ENCODE measurements around the gene GGACT.
A peak's percentile ranks its signal among the peaks of the same experiment; 100 is the strongest.

GGACT gene

DNA sequence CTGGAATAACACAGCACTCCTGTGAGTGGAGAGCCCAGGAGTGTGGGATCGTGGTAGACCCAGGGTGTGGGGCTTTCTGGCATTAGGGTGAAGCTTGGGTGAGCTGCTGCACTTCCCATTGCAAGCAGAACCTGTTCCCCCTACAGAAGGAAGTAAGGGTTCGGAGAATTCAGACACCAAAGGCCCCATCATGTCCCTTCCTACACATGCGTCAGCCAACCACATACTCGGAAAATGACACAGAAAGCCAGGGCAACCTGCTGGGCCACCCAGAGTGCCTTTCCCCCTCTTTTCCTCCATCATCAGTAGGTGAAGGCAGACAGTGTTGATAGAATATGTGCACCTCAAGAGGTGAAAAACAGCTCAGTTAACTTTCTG, 42.9 kb downstream of the GGACT start:
- DNase-seq, result no peak

DNA sequence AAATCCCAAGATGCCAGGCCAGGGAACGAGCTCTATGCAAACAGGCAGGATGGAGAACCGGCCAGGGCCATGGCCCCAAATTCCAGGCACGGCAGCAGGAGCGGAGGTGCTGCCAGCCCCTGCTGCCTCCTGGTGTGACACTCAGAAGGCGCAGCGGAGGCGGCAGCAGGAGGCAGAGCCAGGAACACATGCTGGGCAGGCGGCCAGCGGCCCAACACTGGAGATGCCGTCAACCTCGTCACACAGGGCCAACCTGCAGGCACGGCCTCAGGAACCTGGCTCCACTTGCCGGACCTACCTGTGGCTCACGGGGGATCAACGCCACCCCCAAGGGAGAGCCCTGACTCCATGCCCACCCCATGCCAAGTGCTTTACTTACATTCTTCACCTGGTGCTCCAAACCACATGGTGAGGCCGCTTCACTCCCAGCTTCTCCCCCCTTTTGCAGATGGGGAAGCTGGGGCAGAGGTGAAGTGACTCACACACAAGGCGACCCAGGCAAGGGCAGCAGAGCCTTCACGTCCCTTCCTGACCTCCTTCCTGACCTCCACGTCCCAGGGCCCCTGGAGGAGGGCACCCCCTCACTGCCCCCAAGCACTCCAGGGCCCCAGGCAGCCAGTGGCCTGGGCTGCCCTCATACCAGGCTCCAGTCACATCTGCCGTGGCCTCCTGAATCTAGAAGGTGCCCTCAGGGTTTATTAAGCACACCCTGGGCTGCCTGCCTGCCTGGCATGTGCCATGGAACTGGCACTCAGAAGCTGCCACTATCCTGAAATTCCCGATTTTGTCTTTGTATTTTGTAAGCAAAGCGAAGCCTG, 43.5 kb downstream of the GGACT start:
- no peak for DNase-seq

DNA sequence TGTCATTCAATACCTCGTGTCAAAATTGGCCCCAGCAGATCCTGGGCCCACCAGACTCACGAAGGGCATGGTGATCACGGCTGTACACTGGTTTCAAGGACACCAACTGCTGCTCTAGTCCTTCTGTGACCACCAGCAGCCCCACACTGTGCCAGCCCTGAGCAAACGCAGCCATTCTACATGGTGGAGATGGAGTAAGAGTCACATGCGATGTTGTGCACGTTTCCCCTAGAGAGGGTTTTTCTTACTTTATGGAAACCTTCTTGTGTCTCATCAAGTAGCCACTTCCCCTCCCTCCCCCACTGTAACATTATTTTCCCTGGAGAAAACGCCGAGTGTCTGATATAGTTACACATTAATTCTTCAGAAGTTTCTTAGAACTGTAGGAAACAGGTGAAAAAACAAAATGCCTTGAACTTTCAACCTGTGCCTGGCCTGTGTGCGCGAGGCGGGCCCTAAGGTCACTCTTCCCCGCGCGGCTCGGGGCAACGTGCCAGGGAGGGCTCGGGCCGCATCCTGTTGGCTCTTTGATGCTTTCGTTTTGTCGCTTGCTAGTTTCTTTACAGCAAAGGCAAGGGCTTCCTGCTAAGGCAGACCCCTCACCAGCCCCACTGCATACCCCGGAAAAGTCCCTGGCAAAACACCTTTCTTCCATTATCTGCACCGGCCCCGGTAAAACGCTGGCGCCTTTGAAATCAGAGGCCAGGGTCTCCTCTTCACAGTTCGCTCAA, 44.6 kb downstream of the GGACT start:
- DNase-seq, result no peak

DNA sequence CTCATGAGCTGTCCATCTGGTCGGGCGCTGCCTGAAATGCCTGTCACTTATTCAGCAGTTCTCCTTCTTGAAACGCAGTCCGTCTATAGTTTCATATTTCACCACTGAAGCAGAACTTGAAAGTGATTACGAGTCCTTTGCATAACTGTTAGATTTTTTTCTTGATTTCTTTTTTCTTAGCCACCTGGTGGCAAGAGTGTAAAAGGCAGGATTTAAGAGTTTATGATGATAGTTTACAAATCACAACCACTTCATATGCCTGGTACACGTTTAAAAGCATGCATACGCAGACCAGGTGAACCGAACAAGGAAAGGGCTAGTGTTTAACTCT, 45.8 kb downstream of the GGACT start:
- DNase-seq, result peak; percentile 76 to 77

DNA sequence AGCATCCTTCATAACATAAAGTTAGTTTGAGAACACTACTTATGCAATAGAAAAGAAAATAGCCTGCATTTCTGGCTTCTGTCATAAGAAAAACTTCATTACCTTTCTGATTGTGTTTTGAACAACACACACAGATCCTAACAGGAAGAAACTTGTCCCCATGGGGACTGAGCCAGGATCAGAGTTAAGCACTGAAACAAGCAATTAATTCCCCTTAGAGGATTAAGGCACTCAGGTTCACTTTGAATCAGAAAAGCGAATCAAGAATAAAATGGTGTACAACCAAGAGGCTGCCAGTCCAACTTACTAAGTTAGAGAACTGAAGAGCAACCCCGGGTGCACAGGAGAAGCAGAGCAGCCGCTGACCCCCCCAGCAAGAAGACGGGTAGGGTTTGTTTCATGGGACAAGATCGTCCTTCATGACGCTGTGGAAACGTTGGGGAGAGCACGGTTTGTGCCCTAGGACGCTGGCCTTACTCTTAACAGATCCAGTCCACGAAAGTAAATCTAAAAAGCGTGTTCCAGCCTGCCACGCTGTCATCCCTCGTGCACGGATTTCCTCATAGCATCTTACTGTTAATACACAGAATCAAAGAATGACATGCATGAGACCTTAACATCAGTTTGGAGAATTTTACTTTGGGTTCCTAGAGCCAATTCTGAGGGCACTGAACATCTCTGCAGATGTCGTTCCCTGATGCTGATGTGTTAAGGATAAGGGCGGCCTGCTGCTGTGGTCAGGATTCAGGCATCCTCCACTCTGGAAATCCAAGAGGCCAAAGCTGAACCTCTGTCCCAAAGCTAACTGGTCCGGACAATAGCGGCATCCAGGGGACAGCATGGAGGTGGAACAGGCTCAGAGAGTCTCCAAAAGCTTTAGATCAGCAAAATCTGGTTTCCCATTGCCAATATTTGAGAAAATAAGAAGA, 46.4 kb downstream of the GGACT start:
- peak in 1 of 2 experiments; percentile 47 for DNase-seq

DNA sequence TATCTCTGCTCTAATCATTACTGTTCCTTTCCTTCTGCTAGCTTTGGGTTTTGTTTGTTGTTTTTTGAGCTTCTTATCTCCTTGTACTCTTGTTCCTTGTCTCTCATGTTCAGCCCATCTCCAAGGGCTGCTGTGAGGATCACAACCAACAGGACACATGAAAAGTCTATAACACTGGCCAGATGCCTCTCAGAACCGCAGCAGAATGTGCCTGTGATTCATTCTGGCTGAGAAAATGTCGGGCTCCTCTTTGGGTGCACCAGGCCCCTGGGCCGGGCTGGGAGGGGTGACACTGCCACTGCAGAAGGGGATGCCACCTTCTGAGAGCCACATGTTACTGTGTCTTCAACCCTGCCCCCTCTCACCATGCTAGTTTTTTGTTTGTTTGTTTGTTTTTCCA, 48.0 kb downstream of the GGACT start:
- DNase-seq, result no peak

DNA sequence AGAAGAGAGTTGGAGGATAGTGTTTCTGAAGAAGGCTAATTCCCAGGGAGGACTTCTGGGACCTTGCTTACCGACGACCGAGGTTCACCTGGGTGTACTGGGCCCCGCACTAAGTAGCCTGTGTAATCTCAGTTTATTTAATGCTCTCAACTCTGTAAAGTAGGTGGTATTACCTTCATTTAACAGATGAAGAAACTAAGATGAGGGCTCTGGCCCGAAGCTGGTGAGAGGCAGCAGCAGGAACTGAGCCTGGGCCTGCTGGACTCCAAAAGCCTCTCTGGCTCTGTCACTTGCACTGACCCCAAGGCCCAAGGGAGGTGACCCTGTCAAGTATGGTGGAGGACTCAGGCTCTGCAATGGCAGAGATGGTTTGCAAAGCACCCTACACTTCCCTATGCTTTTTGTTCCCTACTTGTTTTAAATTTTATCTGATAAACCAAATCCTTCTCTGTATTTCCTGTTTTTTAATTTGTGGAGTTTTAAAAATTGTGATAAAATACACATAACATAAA, 50.6 kb downstream of the GGACT start:
- no peak for DNase-seq

DNA sequence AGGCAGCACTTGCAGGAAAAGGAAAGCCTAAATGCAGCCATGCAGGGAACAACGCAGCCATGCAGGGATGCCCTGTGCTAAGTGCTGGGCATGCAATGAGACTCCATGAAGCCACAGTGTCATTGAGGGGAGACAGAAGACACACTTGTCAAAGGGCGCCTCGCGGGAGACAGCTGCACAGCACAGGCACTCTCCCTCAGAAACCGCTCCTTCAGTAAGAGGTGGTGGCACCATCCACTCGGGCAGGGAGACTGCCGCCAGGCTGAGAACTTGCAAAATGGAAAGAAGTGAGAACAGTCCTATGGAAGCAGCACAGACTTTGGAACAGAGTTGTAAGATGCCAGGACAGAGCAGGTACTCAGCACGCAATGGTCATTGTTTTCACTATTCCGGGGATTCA, 51.1 kb downstream of the GGACT start:
- DNase-seq, result no peak

DNA sequence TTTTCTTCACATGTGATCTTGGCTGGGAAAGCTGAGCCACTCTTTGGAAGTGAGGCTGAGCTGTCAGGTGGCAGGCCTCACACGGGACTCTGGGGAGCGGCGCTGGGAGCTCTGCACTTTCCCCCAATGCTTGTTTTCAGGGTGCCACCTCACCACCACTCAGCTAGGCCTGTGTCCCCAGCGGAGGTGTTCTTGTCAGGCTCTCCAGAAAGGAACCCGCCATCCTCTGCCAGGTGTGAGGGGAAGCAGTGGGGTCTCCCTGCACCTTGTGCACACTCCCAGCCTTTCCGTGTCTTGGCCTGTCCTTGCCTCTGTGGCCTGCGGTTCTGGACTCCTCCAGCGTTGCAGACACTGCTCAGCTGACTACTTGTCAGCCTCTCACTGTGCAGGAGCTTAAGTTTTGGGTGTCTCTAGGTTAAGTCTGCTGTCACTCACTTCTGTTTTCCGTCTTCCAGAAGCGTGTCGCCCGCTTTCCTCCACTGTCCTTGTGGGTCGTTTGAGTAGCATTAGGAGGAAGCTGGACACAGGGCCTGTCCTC, 51.9 kb downstream of the GGACT start:
- DNase-seq, result no peak

DNA sequence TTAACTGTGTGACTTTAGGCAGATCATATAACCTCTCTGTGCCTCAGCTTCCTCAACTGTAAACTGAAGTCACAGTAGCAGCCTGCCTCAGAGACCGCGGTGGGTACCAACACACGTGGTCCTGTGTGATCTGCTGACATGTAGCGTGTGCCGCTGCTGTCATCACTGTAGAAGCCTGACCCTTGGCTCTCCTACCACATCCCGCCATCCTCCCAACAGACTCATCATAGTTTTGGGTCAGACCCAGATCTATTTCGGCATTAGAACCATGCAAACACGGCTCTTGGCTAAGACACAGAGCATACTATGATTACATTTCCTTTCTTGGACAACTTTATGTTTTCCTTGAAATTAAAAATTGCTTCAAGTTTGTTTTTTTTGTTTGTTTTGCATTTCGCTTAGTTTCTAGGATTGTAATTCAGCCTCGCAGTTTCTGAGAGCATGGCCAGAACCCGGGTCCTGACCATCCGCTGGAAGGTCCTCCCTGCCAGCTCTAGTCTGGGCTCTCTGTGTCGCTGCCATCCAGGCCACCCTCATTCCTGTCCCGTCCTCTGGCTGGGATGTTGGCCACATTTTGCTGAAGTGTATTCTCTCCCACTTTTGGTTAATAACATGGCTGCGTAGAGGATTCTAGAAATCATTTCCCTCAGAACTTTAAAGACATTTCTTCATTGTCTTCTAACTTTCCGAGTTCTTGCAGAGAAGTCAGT, 53.0 kb downstream of the GGACT start:
- no peak for DNase-seq

DNA sequence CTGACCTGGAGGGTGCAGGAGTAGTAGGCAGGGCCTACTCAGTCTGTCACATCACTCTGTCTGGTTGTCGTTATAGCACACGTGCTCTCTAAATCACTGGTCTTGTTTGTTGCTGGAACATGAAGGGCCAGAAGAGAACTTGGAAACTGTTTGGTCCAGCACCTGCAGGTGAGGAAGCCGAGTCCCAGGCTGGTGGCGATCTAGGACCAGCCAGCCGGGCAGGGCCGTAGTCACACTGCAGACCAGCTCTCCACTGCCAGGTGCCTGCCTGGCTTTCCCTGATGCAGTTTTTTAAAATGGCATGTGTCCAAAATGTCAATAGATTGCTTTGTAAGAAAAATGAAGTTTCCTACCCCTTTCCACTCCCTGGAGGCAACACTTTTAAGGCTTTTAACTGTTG, 53.7 kb downstream of the GGACT start:
- DNase-seq, result no peak

DNA sequence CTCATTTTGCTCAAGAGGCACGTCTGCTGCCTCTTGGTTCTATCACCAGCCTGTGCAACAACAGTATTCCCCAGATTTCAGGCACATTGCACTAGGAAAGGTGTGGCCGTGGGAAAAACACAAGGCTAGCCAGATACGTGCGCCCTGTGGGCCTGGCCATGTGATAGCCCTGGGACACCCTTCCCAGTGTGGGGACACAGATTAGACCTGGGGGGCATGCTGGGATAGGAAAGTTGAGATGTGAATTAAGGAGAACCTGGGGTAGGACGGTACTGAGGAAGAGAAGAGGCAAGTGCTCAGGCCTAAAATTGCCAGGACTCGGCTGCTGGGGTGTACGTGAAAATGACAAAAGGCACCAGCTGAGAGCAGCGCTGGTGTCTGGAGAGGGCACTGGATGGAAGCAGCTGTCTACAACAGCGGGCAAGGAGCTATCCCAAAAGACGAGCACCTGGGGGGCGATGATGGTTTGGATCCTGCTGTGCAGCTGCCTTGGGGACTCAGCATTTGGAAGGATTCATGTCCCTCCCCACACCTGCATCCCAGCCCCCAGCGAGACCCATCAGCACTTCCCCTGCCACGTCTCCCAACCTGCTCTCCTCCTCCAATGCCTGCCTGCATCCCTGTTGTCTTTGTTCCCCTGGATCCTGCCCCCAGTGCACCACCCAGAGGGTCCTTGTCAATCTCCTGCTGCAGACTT, 54.3 kb downstream of the GGACT start:
- no peak for DNase-seq

DNA sequence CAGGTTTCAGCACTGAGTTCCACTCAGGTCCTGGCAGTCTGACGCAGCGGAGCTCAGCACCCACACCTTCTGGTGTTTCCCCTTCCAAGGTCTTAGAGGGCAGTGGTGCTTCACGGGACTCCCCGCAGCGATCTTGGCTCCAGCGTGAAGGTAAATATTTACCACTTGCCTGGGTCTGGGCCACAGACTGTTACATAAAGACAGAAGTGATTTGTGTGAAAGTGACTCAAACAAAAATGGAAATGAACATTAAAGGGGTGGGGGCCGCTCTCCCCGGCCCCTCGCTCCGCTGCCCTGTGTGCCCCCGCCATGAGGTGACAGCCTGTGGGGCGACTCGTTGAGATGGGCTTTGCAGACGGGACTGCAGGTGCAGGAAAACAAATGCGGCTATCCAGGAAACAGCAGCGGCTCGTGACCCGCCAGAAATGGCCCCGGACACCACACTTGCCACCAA, 55.0 kb downstream of the GGACT start:
- DNase-seq, result no peak

DNA sequence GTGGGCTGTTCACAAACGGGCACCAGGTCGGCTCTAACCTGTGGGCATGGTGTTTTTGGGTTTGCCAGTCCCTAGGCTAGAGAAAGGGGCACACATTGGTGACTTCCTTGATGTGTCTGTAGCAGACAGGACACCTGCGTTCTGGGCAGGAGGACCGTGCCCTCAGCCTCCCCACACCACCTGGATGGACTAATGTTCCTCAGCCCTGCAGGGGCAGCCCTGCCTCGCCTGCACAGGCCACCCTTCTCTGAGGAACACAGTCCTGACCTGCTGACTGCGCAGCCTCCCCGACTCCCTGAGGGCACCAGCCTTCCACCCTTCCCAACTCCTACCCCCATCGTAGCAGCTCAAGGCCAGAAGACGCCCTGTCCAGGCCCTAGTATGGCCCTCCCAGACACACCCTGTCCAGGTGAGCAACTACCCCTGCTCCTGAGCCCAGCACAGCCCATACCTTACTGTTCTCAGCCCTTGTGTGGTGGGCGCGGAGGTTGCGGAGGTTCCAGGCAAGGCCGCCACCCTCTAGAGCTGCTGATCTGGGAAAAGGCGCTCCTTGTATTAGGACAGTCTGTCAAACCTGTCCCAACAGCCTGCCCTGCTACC, 55.7 kb downstream of the GGACT start:
- DNase-seq, result no peak

DNA sequence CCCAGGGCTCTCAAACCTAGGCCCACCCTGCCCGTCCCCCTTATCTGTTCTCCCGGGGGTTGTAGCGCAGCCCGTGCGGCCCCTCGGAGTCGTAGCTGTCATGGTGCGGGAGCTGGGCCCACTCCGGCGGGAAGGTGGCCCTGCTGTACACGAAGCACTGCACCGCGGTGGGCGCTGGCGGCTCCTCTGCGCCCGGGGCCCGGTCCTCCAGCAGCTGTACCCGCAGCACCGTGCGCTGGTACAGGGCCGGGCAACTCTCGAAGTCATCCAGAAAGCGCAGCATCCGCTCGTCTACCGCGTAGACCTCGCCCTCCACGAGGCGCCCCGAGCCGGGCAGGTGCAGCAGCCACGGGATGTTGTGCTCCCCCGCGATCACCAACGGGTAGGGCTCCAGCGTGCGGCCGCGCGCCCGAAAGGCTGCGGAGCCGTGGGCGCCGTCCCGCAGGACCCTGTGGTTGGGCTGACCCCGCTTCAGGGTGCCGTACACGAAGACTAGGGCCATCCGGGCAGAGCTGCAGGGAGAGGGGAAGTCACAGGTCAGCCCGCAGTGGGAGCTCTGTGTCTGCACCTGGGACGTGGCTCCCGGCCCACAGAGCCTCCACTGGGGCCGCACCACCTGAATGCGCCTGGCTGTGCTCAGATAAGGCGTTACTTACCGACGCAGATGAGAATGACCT, 56.4 kb downstream of the GGACT start:
- no peak for DNase-seq

DNA sequence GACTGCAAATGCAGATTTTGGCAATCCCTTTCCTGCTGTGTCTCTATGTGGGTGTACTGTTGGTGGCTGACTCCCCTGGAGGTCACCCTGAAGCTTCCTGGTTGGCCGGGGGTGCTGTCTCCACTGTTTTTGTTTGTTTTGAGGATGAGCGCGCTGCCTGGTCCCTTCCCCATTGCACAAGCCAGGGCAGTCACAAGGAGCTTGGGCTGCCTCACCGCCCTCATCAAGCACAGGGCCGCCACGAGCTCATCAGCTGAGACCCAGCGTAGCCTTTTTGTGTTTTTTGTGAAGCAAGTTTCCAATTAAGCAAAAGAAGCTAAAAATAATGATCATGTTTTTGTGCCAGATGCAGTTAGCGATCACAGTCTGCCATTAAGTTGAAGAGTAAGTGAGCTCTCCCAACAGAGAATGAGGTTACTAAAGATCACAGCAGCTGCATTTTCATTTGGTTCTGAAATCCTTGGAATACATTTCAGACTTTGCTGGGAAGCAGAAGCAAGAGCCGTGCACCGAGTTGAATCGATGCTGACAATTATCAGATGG, 57.8 kb downstream of the GGACT start:
- DNase-seq, result no peak

DNA sequence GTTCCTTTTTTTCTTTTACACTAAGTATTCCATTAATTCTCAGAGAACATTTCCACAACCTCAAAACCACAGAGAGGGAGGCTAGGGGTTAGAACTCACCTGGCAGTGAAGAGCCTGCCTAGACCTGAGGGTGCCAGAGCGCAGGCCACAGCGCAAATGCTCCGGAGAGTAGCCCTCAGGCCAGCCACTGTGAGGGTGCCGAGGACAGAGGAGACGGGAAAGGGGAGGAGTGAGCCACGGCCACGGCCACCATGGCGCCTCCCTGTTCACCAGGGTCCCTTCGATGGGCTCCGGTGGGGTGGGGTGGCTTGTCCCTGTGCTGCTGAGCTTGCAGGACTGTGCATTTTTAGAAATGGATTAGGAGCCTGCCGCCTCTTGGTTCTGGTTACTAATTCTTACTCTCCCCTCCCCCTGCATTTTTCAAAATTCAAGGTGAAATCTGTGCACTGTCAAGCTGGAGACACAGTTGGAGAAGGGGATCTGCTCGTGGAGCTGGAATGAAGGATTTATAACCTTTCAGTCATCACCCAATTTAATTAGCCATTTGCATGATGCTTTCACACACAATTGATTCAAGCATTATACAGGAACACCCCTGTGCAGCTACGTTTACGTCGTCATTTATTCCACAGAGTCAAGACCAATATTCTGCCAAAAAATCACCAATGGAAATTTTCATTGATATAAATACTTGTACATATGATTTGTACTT, 58.8 kb downstream of the GGACT start:
- no peak for DNase-seq

DNA sequence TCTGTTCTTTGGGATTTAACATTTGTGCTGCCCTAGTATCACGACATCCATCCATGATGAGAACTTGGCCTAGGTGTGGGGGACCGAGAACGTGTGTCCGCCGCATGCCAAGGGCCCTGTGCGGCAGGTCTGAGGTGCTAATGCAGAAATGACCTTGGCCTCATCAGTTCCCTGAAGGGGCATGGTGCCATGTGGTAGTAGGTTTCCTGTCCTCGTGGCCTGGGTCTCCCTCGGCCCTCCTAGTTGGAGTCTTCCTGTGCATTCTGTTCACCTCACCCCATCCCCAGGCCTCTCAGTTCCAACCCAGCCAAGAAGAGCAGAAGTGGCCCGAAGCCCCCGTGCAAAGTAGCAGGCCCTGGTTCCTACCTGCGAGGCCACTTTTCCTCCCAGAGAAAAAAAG, 59.8 kb downstream of the GGACT start:
- DNase-seq, result no peak

DNA sequence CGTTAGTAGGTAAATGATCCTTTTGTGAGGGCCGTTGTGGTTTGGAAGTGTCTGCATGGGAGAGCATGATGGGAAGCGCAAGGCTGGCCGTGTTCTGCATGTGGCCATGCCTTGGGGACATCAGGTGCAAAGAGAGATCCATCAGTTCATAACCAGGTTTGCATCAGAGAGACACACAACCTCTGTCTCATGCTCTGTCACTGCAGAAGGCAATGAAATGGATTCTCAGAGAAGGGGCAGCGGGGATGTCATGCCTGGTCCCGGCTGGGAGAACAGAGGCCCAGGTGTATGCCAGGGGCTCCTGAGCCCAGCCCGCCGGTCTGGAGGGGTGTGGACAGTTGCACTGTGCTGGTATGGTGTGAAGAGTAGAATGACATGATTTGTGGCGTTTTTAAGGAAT, 60.2 kb downstream of the GGACT start:
- DNase-seq, result no peak

DNA sequence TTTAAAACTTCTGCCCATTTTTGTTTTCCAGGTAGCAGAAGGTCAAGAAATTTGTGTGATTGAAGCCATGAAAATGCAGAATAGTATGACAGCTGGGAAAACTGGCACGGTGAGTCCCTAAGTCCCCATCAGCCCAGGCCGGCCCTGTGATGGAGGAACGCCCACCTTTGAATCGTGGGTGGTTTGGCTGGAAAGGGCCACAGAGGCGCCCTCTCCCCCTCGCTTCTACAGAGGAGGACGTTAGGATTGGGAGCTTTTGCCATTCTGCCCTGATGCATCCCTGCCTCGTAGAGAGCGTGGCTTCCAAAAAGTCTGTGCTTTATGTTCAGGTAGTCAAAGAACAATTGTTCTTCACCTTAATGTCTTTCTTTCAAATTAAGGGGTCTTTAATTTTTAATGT, 60.9 kb downstream of the GGACT start:
- DNase-seq, result no peak
